Forelimb muscle (tissue), 1 donor: Measurements from ENCODE around the gene SYTL2. TPM values are rescaled to one million over a fixed set of nuclear protein-coding genes. Genes with fewer than 3 reads are reported as not detected.
"Not testable (repeated sequence)": the region's sequence is repeated elsewhere in the genome, so short reads cannot be mapped to it uniquely, and the experiment has no call there.

Experiments
- DNase-seq: peaks from one replicate; pipeline ENCODE4 v3.0.0-alpha.2; 2013; ENCODE audit warnings: low read depth
- polyA plus RNA-seq: library from polyadenylated mRNA; unstranded; fragments of 120-200 nt; gene quantifications from one replicate; pipeline ENCODE4 v1.2.1, GENCODE V29; 2013; ENCODE audit not compliant: insufficient read length

Gene SYTL2
- polyA plus RNA-seq, 1 donor: 78.9 TPM

- not testable (repeated sequence) for DNase-seq
Observed at GRCh38 chr11:85654343-85654742, 156.6 kb downstream of the SYTL2 start.

GRCh38 chr11:85652786-85653447 lies 158.0 kb downstream of the SYTL2 start:
- DNase-seq: no peak

GRCh38 chr11:85651118-85651517 lies 159.8 kb downstream of the SYTL2 start:
- no peak for DNase-seq

- no peak for DNase-seq
Observed at GRCh38 chr11:85647604-85648299, 163.2 kb downstream of the SYTL2 start, which contains the start of gene TMEM126A. TMEM126A (plus strand) TSS chr11:85647967; CDS start chr11:85650256, 2,289 bp downstream.

- no peak for DNase-seq
Observed at GRCh38 chr11:85647078-85647477, 163.9 kb downstream of the SYTL2 start.

Other genes with a start within 250 kb of the SYTL2 start
- 9.6 TPM for gene DLG2, start 183.8 kb downstream of the SYTL2 start, polyA plus RNA-seq
- 40.6 TPM for gene TMEM126B, start 182.5 kb downstream of the SYTL2 start, polyA plus RNA-seq
- gene TMEM126A, start 163.2 kb downstream of the SYTL2 start, polyA plus RNA-seq: 37.3 TPM
- gene CREBZF, start 146.0 kb downstream of the SYTL2 start, polyA plus RNA-seq: 51.8 TPM
- 2.8 TPM for gene CCDC89, start 124.9 kb downstream of the SYTL2 start, polyA plus RNA-seq
- not detected for gene CCDC83, start 44.2 kb upstream of the SYTL2 start, polyA plus RNA-seq